ENCODE measurements around the gene KIAA0232.

Gene KIAA0232, protein sequence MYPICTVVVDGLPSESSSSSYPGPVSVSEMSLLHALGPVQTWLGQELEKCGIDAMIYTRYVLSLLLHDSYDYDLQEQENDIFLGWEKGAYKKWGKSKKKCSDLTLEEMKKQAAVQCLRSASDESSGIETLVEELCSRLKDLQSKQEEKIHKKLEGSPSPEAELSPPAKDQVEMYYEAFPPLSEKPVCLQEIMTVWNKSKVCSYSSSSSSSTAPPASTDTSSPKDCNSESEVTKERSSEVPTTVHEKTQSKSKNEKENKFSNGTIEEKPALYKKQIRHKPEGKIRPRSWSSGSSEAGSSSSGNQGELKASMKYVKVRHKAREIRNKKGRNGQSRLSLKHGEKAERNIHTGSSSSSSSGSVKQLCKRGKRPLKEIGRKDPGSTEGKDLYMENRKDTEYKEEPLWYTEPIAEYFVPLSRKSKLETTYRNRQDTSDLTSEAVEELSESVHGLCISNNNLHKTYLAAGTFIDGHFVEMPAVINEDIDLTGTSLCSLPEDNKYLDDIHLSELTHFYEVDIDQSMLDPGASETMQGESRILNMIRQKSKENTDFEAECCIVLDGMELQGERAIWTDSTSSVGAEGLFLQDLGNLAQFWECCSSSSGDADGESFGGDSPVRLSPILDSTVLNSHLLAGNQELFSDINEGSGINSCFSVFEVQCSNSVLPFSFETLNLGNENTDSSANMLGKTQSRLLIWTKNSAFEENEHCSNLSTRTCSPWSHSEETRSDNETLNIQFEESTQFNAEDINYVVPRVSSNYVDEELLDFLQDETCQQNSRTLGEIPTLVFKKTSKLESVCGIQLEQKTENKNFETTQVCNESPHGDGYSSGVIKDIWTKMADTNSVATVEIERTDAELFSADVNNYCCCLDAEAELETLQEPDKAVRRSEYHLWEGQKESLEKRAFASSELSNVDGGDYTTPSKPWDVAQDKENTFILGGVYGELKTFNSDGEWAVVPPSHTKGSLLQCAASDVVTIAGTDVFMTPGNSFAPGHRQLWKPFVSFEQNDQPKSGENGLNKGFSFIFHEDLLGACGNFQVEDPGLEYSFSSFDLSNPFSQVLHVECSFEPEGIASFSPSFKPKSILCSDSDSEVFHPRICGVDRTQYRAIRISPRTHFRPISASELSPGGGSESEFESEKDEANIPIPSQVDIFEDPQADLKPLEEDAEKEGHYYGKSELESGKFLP (N-terminal part only)

DNA sequence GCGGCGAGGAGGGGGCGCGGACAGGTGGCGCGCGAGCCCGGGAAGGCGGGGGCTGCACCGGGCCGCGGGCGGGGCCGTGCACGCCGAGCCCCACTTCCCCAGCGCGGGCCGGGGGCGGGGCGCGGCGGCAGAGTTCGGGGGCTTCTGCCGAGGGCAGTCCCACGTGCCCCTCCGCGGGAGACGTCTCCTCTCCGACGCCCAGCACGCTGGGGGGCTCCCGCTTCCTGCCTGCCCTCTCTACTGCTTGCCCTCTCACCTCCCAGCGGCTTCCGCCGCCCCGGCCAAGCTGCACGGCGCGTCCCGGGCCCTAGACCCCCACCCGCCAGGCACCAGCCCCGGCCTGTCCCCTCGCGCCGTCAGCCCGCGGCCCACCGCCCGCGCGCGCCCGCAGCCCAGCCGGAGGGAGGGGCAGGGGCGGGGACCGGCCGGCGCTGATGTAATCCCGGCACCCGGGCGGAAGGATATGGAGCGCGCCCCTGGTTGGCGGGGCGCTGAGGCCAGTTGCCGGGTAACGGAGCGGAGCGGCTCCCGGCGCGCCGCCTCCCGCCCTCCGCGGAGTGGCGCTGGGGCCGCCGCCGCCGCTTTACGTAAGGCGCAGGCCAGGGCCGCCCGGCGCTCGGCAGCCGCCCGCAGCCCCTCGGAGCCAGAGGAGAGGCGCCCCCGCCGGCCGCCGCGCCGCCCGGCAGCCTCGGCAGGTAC is at the start of gene KIAA0232:
Gene KIAA0232 (plus strand): TSS at position 581 of the 699 bp plus-strand sequence. CDS start 41,727 bp downstream, outside the sequence.
- TF ChIP-seq, protein P1, sequence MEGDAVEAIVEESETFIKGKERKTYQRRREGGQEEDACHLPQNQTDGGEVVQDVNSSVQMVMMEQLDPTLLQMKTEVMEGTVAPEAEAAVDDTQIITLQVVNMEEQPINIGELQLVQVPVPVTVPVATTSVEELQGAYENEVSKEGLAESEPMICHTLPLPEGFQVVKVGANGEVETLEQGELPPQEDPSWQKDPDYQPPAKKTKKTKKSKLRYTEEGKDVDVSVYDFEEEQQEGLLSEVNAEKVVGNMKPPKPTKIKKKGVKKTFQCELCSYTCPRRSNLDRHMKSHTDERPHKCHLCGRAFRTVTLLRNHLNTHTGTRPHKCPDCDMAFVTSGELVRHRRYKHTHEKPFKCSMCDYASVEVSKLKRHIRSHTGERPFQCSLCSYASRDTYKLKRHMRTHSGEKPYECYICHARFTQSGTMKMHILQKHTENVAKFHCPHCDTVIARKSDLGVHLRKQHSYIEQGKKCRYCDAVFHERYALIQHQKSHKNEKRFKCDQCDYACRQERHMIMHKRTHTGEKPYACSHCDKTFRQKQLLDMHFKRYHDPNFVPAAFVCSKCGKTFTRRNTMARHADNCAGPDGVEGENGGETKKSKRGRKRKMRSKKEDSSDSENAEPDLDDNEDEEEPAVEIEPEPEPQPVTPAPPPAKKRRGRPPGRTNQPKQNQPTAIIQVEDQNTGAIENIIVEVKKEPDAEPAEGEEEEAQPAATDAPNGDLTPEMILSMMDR (IDR thresholded peaks at IDR 0.05; ENCODE audit: insufficient read depth, low read depth, low read length, missing control alignments) = no peak
- peak; percentile 97 for DNase-seq (ENCODE audit: low read depth)
- H3K4me3 ChIP-seq (ENCODE audit: low read depth, low read length) = peak within 1 kb of the TSS; percentile 90

DNA sequence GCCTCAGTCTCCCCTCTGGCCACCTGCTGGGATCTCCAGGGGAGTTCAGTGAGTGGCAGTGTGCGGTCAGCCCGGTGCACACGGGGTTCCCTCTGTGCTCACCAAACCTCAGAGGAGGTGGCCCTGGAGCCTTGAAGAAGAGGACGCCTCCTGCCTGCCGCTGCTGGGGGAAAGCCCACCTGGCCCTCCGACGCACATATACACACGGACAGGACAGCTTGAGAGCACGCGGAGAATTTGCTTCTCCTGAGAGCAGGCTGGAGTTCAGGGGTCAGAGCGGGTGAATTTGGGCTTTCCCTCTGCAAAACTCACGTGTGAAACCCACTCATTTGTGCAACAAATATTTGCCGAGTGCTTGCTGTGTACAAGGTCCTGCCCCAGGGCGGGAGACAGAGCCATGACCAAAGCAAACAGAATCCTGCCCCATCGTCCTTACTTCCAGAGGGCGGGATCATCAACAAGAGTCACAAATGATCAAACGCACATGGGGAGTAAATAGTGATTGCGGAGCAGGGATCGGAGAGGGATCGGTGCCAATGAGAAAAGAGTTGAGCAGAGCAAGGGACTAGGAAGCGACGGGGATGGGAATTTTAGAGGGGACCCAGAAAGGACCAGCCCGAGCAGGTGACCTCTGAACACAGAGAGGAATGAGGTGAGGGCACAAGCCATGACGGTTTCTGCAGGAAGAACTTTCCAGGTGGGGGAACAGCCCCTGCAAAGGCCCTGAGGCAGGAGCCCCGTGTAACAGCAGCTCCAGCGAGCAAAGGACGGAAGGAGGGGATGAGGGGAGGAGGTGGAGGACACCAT is 49.0 kb upstream of the KIAA0232 start:
- DNase-seq (ENCODE audit: low read depth) = no peak
- no peak overlapping the region for H3K4me3 ChIP-seq (ENCODE audit: low read depth, low read length)
- TF ChIP-seq, protein P1 (IDR thresholded peaks at IDR 0.05; ENCODE audit: insufficient read depth, low read depth, low read length, missing control alignments) = no peak

DNA sequence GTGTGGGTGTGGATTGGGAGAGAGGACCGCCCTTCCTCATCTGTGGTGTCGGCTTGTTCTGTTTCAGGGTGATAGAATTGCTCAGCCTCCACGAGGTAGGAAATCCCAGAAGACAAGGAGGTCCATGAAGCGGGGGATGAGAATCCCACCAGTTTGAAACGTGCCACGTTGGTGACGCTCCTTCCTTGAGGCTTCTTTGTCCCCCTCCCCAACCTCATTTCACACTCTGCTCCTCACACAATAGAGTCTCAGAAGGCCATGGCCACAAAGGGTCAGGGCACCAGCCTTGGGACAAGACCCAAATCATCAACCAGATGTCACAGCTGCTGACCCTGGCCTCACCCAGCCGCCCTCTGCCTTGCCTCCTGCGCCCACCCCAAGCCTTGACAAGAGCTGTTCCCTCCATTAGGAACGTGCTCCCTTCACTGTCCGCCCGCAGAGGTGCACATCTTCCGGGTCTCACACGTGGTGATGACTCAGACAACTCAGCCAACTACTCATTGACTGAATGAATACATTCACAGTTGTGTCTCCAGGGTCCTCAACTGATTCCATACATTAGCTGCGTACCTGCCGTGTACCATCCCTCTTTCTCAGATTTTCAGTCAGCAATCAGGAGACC is 48.3 kb upstream of the KIAA0232 start:
- TF ChIP-seq, protein P1 (IDR thresholded peaks at IDR 0.05; ENCODE audit: insufficient read depth, low read depth, low read length, missing control alignments) = no peak
- DNase-seq (ENCODE audit: low read depth) = no peak
- no peak overlapping the region for H3K4me3 ChIP-seq (ENCODE audit: low read depth, low read length)

DNA sequence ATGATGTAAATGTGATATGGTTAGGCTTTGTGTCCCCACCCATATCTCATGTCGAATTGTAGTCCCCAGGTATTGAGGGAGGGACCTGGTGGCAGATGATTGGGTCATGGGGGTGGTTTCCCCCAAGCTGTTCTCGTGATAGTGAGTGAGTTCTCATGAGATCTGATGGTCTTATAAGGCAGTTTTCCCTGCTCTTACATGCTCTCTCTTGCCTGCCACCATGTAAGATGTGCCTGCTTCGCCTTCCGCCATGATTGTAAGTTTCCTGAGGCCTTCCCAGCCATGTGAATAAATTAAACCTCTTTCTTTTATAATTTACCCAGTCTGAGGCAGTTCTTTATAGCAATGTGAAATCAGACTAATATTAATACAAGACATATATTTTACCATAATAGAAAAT is 42.6 kb upstream of the KIAA0232 start:
- no peak overlapping the region for H3K4me3 ChIP-seq (ENCODE audit: low read depth, low read length)
- TF ChIP-seq, protein P1 (IDR thresholded peaks at IDR 0.05; ENCODE audit: insufficient read depth, low read depth, low read length, missing control alignments) = no peak
- no peak for DNase-seq (ENCODE audit: low read depth)

DNA sequence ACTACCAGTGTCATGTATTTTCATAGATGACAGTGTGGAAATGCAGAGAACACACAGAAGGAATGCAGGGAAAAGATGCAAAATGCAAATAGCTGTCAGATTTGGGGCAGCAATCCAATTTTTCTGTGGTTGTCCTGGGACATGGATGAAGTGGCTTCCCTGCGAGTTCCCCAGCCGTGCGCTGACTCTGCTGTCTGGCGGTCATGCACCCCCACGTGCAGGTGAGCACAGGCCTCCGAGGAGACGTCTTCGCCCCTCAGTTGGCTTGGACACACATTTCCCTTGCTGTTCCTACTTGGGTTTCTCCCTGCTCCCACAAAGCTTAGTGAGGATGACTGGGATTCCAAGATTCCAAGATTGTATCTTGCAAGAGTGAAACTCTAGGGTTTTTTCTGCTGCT is 42.2 kb upstream of the KIAA0232 start:
- TF ChIP-seq, protein P1 (IDR thresholded peaks at IDR 0.05; ENCODE audit: insufficient read depth, low read depth, low read length, missing control alignments) = no peak
- H3K4me3 ChIP-seq (ENCODE audit: low read depth, low read length) = no peak overlapping the region
- no peak for DNase-seq (ENCODE audit: low read depth)
